ENCODE data around the gene EIF2A. TPM values are rescaled to one million over a fixed set of nuclear protein-coding genes. Genes with fewer than 3 reads are reported as not detected.

EIF2A gene
- total and polyA plus RNA-seq, 2 experiments from 2014 or later: 34.5 to 112 TPM

DNA sequence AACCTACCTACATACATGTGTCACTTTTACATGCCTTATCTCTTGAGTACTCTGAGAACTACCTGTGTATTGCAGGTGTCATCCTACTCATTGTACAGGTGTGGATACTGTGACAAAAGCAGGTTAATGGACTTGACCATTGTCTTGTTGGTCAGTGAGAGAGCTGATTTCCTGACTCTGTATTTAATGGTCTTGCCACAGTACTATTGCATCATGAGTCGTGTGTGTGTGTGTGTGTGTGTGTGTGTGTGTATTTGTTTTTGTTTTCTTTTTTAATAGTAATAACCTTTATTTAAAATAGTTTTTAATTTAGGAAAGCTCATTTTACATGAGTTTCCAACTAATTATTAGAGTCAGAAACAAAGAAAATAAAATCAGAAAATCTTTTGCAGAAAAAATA is 64.2 kb downstream of the EIF2A start:
- H3K79me2 ChIP-seq: peaks cover 86% of the 10 kb centered on the region
- WGBS (ENCODE audit: low lambda C conversion rate, missing lambda C conversion rate): 77% methylated on average over 1 of the region's 1 CpG
- TF ChIP-seq EZH2 (IDR thresholded peaks at IDR 0.05; ENCODE audit: borderline replicate concordance): no peak
- no peak for TF ChIP-seq EZH2phosphoT487 (IDR thresholded peaks at IDR 0.05; ENCODE audit: low read depth, severe bottlenecking, unreplicated experiment)
- no peak for TF ChIP-seq CTCF (IDR thresholded peaks at IDR 0.05; ENCODE audit: poor library complexity)
- H3K36me3 ChIP-seq (replicated peaks; ENCODE audit: insufficient read depth, low read depth): no peaks in the 10 kb centered on the region
- peaks cover 40% of the 10 kb centered on the region for H4K20me1 ChIP-seq (ENCODE audit: insufficient read depth, poor library complexity, severe bottlenecking)
- no peaks in the 10 kb centered on the region for H3K9me3 ChIP-seq (ENCODE audit: low read depth)
- peaks cover under 1% of the 10 kb centered on the region for H3K4me1 ChIP-seq (ENCODE audit: insufficient read depth)
- H3K9me2 ChIP-seq (replicated peaks; ENCODE audit: insufficient read depth): no peaks in the 10 kb centered on the region
- no peak overlapping the region for H2AFZ ChIP-seq
- H3K27me3 ChIP-seq: no peaks in the 10 kb centered on the region
- H3K4me3 ChIP-seq: no peak overlapping the region
- DNase-seq (ENCODE audit: low spot score): no peak
- H3K4me2 ChIP-seq: no peak overlapping the region
- no peak overlapping the region for H3K27ac ChIP-seq

DNA sequence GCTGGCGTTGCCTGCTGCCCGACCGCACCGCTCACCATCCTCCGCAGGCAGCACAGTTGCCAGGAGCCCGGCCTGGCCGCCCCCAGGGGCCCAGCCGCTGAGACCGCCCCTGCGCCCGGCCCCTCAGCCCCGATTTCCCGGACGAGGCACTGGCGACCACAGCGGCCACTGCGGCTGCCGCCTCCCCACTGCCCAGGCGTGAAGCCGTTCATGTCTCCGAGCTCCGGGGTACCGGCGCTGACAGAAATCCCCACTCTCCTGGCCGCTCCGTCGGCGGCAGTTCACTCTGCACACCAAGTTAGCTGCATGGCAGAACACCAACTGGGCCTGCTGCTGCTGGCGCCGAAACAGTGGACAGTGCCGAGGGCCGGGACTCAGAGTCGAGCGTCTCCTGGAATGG is 65.1 kb downstream of the EIF2A start:
- H3K9me3 ChIP-seq (ENCODE audit: low read depth): no peaks in the 10 kb centered on the region
- no peaks in the 10 kb centered on the region for H3K9me2 ChIP-seq (replicated peaks; ENCODE audit: insufficient read depth)
- no peak for DNase-seq (ENCODE audit: low spot score)
- H3K27me3 ChIP-seq: no peaks in the 10 kb centered on the region
- no peak overlapping the region for H3K4me2 ChIP-seq
- H3K27ac ChIP-seq: no peak overlapping the region
- peaks cover 80% of the 10 kb centered on the region for H3K79me2 ChIP-seq
- H3K36me3 ChIP-seq (replicated peaks; ENCODE audit: insufficient read depth, low read depth): no peaks in the 10 kb centered on the region
- H3K4me1 ChIP-seq (ENCODE audit: insufficient read depth): no peaks in the 10 kb centered on the region
- peaks cover 40% of the 10 kb centered on the region for H4K20me1 ChIP-seq (ENCODE audit: insufficient read depth, poor library complexity, severe bottlenecking)
- WGBS (ENCODE audit: low lambda C conversion rate, missing lambda C conversion rate): 97% methylated on average over 26 of the region's 34 CpGs
- no peak overlapping the region for H3K4me3 ChIP-seq
- TF ChIP-seq CTCF (IDR thresholded peaks at IDR 0.05; ENCODE audit: poor library complexity): no peak
- no peak for TF ChIP-seq EZH2phosphoT487 (IDR thresholded peaks at IDR 0.05; ENCODE audit: low read depth, severe bottlenecking, unreplicated experiment)
- no peak for TF ChIP-seq EZH2 (IDR thresholded peaks at IDR 0.05; ENCODE audit: borderline replicate concordance)
- H2AFZ ChIP-seq: no peak overlapping the region

- Histone ChIP-seq H3K4me3 (no peak overlapping the region), H3K27me3 (no peaks in the 10 kb centered on the region), H3K9me3 (ENCODE audit: low read depth) (no peaks in the 10 kb centered on the region), H2AFZ (no peak overlapping the region), H3K9me2 (replicated peaks; ENCODE audit: insufficient read depth) (no peaks in the 10 kb centered on the region), H3K4me1 (ENCODE audit: insufficient read depth) (no peaks in the 10 kb centered on the region), H4K20me1 (ENCODE audit: insufficient read depth, poor library complexity, severe bottlenecking) (peaks cover 33% of the 10 kb centered on the region), H3K79me2 (peaks cover 80% of the 10 kb centered on the region), H3K4me2 (no peak overlapping the region), H3K27ac (no peak overlapping the region), H3K36me3 (replicated peaks; ENCODE audit: insufficient read depth, low read depth) (no peaks in the 10 kb centered on the region)
- TF ChIP-seq CTCF (IDR thresholded peaks at IDR 0.05; ENCODE audit: poor library complexity) (no peak), EZH2 (IDR thresholded peaks at IDR 0.05; ENCODE audit: borderline replicate concordance) (no peak), EZH2phosphoT487 (IDR thresholded peaks at IDR 0.05; ENCODE audit: low read depth, severe bottlenecking, unreplicated experiment) (no peak)
- 86% methylated on average over 1 of the region's 1 CpG for WGBS (ENCODE audit: low lambda C conversion rate, missing lambda C conversion rate)
- no peak for DNase-seq (ENCODE audit: low spot score)
Measured at GRCh38 chr3:150612494-150612893, 65.9 kb downstream of the EIF2A start.

DNA sequence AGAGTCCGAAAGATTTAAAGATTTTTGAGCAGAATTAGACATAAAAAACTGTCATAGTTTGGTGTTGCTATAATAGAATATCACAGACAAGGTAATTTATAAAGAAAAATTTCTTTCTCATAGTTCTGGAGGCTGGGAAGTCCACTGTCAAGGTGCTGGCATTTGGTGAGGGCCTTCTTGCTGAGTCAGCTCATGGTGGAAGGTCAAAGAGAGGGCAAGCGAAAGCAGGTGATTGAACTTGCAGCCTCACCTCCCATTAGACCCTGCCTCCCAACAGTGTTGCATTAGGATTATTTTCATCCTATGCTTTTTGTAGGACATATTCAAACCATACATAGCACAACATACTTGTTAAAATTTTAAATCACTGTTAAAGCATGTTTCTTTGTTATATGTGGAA is 66.4 kb downstream of the EIF2A start:
- Histone ChIP-seq H3K36me3 (replicated peaks; ENCODE audit: insufficient read depth, low read depth) (no peaks in the 10 kb centered on the region), H3K9me2 (replicated peaks; ENCODE audit: insufficient read depth) (no peaks in the 10 kb centered on the region), H3K4me2 (no peak overlapping the region), H4K20me1 (ENCODE audit: insufficient read depth, poor library complexity, severe bottlenecking) (peaks cover 28% of the 10 kb centered on the region), H3K4me1 (ENCODE audit: insufficient read depth) (no peaks in the 10 kb centered on the region), H3K9me3 (ENCODE audit: low read depth) (no peaks in the 10 kb centered on the region), H3K27me3 (no peaks in the 10 kb centered on the region), H2AFZ (no peak overlapping the region), H3K4me3 (no peak overlapping the region), H3K27ac (no peak overlapping the region), H3K79me2 (peaks cover 80% of the 10 kb centered on the region)
- TF ChIP-seq CTCF (IDR thresholded peaks at IDR 0.05; ENCODE audit: poor library complexity): no peak
- TF ChIP-seq EZH2phosphoT487 (IDR thresholded peaks at IDR 0.05; ENCODE audit: low read depth, severe bottlenecking, unreplicated experiment): no peak
- TF ChIP-seq EZH2 (IDR thresholded peaks at IDR 0.05; ENCODE audit: borderline replicate concordance): no peak
- WGBS (ENCODE audit: low lambda C conversion rate, missing lambda C conversion rate): 98% methylated on average over 2 of the region's 2 CpGs
- DNase-seq (ENCODE audit: low spot score): no peak

Measured in hepatocyte (in vitro differentiated cells).